Fibroblast of pulmonary artery (primary cell): ENCODE measurements around the gene NT5M.

Experiments used
- DNase-seq: peaks from one replicate; pipeline ENCODE4 v3.0.0-alpha.2; 2010; ENCODE audit warnings: low read depth
- H3K4me3 ChIP-seq: replicated peaks from 2 replicates; pipeline ENCODE4 v1.5.1; 2011; ENCODE audit warnings: low read depth, mild to moderate bottlenecking, control low read depth, low read length, moderate library complexity
- TF ChIP-seq, protein P1 (sequence below): IDR thresholded peaks from 2 replicates; pipeline ENCODE4 v1.5.1; 2011; ENCODE audit warnings: mild to moderate bottlenecking, control low read depth, low read length, inconsistent platforms; ENCODE audit errors: missing control alignments

NT5M gene

DNA sequence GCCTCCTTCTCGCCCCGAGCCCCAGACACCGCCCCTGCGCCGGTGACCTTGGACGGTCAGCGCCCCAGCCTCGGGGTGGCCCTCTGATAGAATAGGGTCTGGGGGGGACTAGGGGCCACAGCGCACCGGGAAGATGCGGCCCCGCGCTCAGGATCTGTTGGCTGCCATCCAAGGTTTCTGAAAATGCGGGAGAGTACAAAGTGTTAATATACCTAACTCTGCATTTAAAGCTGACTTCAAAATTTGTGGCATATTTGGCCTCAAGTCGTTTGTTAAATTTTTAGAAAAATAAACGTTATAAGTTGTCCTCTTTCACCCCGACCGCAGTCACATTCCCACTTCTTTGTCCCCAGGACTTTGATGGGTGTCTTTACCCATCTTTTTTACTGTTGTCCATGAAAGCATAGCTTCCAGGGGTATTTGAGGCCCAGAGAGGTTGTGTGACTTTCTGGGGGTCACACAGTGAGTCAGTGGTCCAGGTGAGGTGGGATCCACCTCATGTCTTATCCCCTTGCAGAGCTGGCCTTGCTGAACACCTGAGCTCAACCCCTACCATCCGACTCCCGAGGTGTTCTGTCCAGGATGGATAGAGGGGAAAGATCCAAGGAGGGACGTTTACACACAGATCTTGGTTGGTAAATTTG lies 796 bp downstream of the NT5M start:
- TF ChIP-seq, protein P1, sequence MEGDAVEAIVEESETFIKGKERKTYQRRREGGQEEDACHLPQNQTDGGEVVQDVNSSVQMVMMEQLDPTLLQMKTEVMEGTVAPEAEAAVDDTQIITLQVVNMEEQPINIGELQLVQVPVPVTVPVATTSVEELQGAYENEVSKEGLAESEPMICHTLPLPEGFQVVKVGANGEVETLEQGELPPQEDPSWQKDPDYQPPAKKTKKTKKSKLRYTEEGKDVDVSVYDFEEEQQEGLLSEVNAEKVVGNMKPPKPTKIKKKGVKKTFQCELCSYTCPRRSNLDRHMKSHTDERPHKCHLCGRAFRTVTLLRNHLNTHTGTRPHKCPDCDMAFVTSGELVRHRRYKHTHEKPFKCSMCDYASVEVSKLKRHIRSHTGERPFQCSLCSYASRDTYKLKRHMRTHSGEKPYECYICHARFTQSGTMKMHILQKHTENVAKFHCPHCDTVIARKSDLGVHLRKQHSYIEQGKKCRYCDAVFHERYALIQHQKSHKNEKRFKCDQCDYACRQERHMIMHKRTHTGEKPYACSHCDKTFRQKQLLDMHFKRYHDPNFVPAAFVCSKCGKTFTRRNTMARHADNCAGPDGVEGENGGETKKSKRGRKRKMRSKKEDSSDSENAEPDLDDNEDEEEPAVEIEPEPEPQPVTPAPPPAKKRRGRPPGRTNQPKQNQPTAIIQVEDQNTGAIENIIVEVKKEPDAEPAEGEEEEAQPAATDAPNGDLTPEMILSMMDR, result no peak
- no peak for DNase-seq
- peak overlapping the region; percentile 55 for H3K4me3 ChIP-seq

DNA sequence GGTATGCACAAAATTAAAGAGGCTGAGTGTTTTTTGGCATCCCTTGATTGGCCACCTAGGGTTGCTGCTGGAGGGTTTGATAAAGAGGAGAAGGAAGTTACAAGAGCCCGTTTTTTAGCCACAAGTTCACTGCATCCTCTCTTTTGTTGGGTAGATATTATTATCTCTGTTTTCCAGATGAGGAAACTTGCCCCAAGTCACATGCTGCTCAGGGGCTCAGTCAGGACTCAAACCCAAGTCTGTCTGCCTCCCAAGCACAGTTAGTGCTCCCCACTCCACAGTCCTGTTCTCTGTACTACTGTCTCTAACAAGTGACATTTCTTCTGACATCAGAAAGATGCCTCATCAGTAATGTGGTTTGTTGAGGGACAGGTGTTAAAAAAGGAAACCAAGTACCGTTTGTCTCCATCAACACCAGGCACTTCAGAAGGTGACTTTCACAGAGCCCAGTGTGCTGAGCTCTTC lies 1.4 kb downstream of the NT5M start:
- no peak for DNase-seq
- no peak overlapping the region for H3K4me3 ChIP-seq
- TF ChIP-seq, protein P1, result no peak

DNA sequence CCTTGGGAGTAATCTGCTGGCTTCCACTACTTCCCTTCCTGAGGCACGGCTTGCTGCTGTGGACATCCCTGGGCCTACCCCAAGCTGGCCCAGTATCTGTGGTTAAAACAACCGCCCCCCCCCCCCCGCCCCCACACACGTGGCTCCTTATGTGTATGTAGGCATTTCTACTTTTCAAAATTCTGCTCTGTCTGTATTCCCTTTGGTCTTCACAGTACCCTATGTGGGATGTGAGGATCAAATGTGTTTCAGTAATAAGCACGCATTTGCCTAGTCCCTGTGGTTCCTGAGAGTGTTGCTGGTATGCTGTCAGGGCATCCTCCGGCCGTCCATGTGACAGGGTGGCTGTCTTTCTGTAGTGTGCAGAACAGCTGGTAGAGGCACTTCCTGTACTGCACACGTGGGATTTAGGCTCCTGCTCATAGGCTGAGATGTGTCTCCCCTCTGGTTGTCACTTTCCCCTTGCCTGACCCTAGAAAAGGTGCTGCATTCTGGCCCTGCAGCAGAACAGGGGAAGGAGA lies 2.2 kb downstream of the NT5M start:
- no peak for DNase-seq
- TF ChIP-seq, protein P1, result no peak
- H3K4me3 ChIP-seq, result no peak overlapping the region

DNA sequence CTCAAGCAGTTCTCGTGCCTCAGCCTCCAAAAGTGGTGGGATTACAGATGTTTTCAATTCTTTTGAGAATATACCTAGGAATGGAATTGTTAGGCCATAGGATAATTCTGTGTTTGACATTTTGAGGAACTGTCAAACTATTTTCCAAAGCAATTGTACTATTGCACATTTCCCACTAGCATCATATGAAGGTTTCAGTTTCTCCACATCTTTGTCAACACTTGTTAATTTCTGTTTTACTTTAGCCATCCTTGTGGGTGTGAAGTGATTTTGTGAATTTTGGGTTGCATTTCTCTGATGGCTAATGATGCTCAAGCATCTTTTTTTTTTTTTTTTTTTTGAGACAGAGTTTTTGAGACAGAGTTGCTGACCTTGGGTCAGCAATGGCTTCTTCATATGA lies 6.2 kb downstream of the NT5M start:
- no peak overlapping the region for H3K4me3 ChIP-seq
- TF ChIP-seq, protein P1, result no peak
- no peak for DNase-seq

DNA sequence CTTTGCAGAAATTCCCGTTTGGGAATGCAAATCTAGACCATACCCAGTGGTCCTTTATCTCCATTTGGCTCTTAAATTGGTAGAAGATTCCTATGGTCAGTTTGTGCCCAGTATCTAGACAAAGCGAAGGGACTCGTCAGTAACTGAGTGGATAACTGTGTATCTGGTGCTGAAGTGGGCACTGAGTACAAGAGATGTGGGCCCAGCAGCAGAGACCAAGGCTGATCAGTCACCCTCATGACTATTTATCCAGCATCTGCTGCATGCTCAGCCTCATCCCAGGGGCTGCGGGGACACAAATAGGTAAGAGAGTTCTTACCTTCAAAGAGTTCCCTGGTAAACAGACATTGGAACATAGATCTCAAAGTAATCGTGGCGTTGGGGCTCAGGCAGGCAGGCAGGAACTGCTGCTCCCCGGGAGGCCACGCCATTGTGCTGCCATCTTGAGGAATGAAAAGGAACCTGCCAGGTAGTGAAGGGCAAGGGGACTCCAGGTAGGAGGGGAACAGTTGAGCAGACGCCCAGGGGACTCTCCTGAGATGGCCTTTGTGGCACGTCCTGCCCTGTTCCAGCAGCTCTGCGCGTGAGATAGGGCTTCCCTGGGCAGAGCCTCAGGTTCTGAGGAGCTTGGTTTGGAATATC lies 10.3 kb downstream of the NT5M start:
- TF ChIP-seq, protein P1, result peak; percentile 48

DNA sequence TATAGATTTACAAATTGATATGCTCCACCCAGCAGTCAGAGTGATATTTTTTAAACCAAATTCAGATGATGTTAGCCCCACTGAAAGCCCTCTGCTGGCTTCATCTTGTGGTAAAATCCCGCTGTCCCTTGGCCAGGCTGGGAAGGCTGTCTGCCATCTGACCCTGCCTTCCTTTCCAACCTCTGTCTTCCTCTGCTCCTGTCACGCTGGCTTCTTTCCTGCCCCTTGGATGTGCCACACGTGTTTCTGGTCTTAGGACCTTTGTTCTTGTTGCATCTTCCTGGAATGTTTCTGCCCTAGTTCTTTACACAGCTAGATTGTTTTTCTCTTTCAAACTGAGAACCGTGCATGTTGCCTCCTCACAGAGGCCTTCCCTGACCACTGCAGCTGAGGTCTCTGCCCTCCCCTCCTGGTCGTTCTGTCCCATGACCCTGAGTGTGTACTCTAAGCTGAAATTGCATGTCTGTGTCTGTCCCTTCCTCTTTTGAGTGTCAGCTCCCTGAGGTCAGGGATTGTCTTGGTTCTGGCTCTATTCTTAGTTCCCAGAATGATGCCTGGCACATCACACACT lies 11.4 kb downstream of the NT5M start:
- DNase-seq, result no peak
- TF ChIP-seq, protein P1, result no peak
- H3K4me3 ChIP-seq, result no peak overlapping the region

More for the DNA sequence above, 10.3 kb downstream of the NT5M start:
- no peak overlapping the region for H3K4me3 ChIP-seq
- peak; percentile 34 for DNase-seq
